Right lobe of liver (tissue), 4 donors: ENCODE data around the gene ZNF519.
"Not testable (repeated sequence)": the region's sequence is repeated elsewhere in the genome, so short reads cannot be mapped to it uniquely, and the experiment has no call there.

Source experiments
- POLR2A ChIP-seq: fragments of 450-650 bp; IDR thresholded peaks from one replicate; pipeline ENCODE4 v1.6.1; 2017; ENCODE audit warnings: antibody characterized with exemption, mild to moderate bottlenecking
- TF ChIP-seq, protein P1 (sequence below), 4 donors: fragments of 200-600 bp in 3 of 4; fragments of 450-650 bp in 1 of 4; IDR thresholded peaks; one replicate each; pipeline versions ENCODE4 v1.5.1 to v1.8.0; 2016 to 2022; ENCODE audit warnings: antibody characterized with exemption in 4 of 4, mild to moderate bottlenecking in 2 of 4
- donor health status: DM: no; HTN: no; CAD: no.
- donor health status: DM: no; HTN: no; CAD: no.
- donor health status: DM: no; HTN: yes; CAD: no.

DNA sequence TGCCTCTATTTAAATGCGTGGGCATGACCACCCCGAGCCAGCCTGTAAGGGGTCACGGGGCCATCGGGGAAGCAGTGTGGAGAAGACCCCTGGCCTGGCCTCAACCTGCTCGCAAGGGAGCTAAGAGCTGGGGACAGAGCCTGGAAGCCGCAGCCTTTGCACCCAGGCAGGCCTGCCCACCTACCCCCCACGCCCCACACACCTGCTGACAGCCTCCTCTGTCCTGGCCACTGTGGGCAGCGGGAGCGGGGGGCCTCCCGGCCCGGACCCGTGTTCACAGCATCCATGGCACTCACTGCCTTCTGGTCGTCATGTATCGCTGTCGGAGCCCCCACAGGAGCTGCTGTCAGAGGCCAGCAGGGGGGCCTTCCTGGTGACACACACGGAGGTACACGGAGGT is 11.2 kb upstream of the ZNF519 start:
- TF ChIP-seq, protein P1, sequence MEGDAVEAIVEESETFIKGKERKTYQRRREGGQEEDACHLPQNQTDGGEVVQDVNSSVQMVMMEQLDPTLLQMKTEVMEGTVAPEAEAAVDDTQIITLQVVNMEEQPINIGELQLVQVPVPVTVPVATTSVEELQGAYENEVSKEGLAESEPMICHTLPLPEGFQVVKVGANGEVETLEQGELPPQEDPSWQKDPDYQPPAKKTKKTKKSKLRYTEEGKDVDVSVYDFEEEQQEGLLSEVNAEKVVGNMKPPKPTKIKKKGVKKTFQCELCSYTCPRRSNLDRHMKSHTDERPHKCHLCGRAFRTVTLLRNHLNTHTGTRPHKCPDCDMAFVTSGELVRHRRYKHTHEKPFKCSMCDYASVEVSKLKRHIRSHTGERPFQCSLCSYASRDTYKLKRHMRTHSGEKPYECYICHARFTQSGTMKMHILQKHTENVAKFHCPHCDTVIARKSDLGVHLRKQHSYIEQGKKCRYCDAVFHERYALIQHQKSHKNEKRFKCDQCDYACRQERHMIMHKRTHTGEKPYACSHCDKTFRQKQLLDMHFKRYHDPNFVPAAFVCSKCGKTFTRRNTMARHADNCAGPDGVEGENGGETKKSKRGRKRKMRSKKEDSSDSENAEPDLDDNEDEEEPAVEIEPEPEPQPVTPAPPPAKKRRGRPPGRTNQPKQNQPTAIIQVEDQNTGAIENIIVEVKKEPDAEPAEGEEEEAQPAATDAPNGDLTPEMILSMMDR (IDR thresholded peaks at IDR 0.05) = not testable (repeated sequence)
- TF ChIP-seq POLR2A = not testable (repeated sequence)
